Measurements from ENCODE around the gene ATRN.
A peak's percentile ranks its signal among the peaks of the same experiment; 100 is the strongest.

ATRN gene

GRCh38 chr20:3660262-3661059, 189.6 kb downstream of the ATRN start:
- no peak for DNase-seq

- no peak for DNase-seq
Measured at GRCh38 chr20:3661060-3661813, 190.4 kb downstream of the ATRN start.

GRCh38 chr20:3661814-3662665, 191.2 kb downstream of the ATRN start:
- DNase-seq = no peak

GRCh38 chr20:3663031-3663701, 192.3 kb downstream of the ATRN start, which contains the start of gene GFRA4:
Gene GFRA4 (minus strand): TSS chr20:3663399. CDS start chr20:3663399, 0 bp downstream.
- no peak for DNase-seq

GRCh38 chr20:3663858-3664257, 193.0 kb downstream of the ATRN start:
- no peak for DNase-seq

GRCh38 chr20:3667434-3668037, 196.7 kb downstream of the ATRN start:
- DNase-seq = no peak

- DNase-seq = no peak
Measured at GRCh38 chr20:3669710-3670367, 199.0 kb downstream of the ATRN start.

GRCh38 chr20:3670511-3670910, 199.7 kb downstream of the ATRN start:
- DNase-seq = peak; percentile 6

GRCh38 chr20:3670945-3671344, 200.1 kb downstream of the ATRN start:
- DNase-seq = no peak

GRCh38 chr20:3671986-3672546, 201.2 kb downstream of the ATRN start:
- DNase-seq = no peak

GRCh38 chr20:3672547-3673171, 201.8 kb downstream of the ATRN start:
- no peak for DNase-seq

- DNase-seq = no peak
Measured at GRCh38 chr20:3673221-3674070, 202.6 kb downstream of the ATRN start.

GRCh38 chr20:3674447-3674846, 203.6 kb downstream of the ATRN start:
- DNase-seq = no peak

GRCh38 chr20:3674995-3675900, 204.4 kb downstream of the ATRN start:
- no peak for DNase-seq

GRCh38 chr20:3677733-3678132, 206.9 kb downstream of the ATRN start:
- DNase-seq = no peak

GRCh38 chr20:3678198-3678597, 207.4 kb downstream of the ATRN start:
- no peak for DNase-seq

GRCh38 chr20:3678856-3679720, 208.3 kb downstream of the ATRN start:
- DNase-seq = no peak
